ENCODE results near the gene FANCF.

Gene FANCF

GRCh38 chr11:22625448-22626287 is at the start of gene FANCF:
Gene FANCF (minus strand): TSS chr11:22625823. CDS start chr11:22625810, 13 bp downstream.
- peak within 1 kb of the TSS; percentile 96 for H3K4me3 ChIP-seq (ENCODE audit: low read depth, low read length)
- TF ChIP-seq, protein P1, sequence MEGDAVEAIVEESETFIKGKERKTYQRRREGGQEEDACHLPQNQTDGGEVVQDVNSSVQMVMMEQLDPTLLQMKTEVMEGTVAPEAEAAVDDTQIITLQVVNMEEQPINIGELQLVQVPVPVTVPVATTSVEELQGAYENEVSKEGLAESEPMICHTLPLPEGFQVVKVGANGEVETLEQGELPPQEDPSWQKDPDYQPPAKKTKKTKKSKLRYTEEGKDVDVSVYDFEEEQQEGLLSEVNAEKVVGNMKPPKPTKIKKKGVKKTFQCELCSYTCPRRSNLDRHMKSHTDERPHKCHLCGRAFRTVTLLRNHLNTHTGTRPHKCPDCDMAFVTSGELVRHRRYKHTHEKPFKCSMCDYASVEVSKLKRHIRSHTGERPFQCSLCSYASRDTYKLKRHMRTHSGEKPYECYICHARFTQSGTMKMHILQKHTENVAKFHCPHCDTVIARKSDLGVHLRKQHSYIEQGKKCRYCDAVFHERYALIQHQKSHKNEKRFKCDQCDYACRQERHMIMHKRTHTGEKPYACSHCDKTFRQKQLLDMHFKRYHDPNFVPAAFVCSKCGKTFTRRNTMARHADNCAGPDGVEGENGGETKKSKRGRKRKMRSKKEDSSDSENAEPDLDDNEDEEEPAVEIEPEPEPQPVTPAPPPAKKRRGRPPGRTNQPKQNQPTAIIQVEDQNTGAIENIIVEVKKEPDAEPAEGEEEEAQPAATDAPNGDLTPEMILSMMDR (IDR thresholded peaks at IDR 0.05; ENCODE audit: borderline replicate concordance, insufficient read depth, low read depth, low read length), result no peak

- TF ChIP-seq, protein P1 (IDR thresholded peaks at IDR 0.05; ENCODE audit: borderline replicate concordance, insufficient read depth, low read depth, low read length), result no peak
Observed at GRCh38 chr11:22674470-22675439, 49.1 kb upstream of the FANCF start.

DNA sequence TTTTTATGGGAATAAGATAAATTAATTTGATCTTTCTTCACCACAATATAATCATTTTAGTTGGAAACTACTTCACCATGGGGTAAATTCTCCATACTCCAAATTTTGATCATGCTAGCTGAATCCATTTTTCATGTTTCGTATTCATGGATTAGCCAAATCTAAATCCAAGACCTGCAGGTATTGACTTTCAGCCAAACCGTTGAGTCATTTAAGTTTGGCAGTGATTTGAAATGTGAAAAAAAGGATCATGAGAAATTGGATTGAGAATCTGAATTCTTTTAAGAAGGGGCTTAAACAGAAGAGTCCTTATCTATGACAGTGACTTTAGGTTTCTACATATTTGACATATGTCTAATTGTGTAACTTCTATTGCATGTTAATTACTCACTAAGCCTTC is 46.1 kb upstream of the FANCF start:
- H3K4me3 ChIP-seq (ENCODE audit: low read depth, low read length), result no peak overlapping the region
- TF ChIP-seq, protein P1 (IDR thresholded peaks at IDR 0.05; ENCODE audit: borderline replicate concordance, insufficient read depth, low read depth, low read length), result no peak

More at GRCh38 chr11:22674470-22675439, 49.1 kb upstream of the FANCF start:
- H3K4me3 ChIP-seq (ENCODE audit: low read depth, low read length), result no peak overlapping the region

GRCh38 chr11:22670830-22671229 is 45.2 kb upstream of the FANCF start:
- no peak overlapping the region for H3K4me3 ChIP-seq (ENCODE audit: low read depth, low read length)
- TF ChIP-seq, protein P1 (IDR thresholded peaks at IDR 0.05; ENCODE audit: borderline replicate concordance, insufficient read depth, low read depth, low read length), result peak; percentile 22; the same call in 1 of the 2 replicates

GRCh38 chr11:22669368-22669767 is 43.7 kb upstream of the FANCF start:
- no peak overlapping the region for H3K4me3 ChIP-seq (ENCODE audit: low read depth, low read length)
- TF ChIP-seq, protein P1 (IDR thresholded peaks at IDR 0.05; ENCODE audit: borderline replicate concordance, insufficient read depth, low read depth, low read length), result no peak

DNA sequence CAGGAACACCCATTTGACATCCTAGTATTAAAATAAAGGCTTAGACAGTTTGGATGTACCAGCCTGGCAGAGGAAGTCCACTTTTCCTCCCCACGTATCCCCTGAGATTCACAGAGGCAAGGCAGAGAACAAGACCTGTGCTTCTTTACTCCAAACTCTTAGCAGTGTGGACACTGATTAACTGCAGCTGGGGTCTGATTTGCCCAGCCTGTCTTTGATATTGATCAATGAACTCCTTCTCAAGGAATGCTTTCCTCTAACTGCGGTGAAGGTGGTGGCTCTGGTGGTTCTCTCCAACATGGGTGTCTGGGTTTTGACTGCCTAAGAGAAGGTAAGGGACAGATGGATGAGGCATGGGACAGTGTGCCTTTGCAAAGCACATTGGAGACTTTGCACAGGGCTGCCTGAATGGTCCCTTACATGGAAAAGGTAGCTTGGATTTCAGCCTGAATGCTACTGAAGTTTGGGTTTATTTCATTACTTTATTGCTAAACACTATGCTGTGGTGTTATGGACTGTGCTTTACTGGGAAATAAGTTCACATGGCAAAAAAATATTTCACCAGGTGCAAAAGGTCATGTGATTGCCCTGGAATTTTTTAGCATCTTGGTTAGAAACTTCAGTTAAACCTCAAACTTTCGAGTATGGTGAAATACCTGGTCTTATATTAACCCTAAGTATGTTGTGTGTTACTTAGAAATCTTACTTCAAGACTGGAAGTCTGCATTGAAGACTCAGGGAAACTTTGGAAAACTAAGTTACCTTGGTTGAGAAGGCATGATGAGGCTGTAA is 42.6 kb upstream of the FANCF start:
- H3K4me3 ChIP-seq (ENCODE audit: low read depth, low read length), result no peak overlapping the region
- TF ChIP-seq, protein P1 (IDR thresholded peaks at IDR 0.05; ENCODE audit: borderline replicate concordance, insufficient read depth, low read depth, low read length), result no peak

Data from GM12875 (cell line).